Measurements from ENCODE around the gene ENG.

GRCh38 chr9:127809540-127810377 is 44.7 kb downstream of the ENG start:
- TF ChIP-seq POLR2A (IDR thresholded peaks at IDR 0.05): no peak
- TF ChIP-seq CTCF (IDR thresholded peaks at IDR 0.05): no peak
- no peak for TF ChIP-seq POLR2AphosphoS5 (IDR thresholded peaks at IDR 0.05; ENCODE audit: insufficient read depth in 1 of 2, low read depth in 1 of 2)
